CD14-positive monocyte (primary cell): ENCODE results near the gene SGMS1. TPM values are rescaled to one million over a fixed set of nuclear protein-coding genes. Genes with fewer than 3 reads are reported as not detected.

ENCODE experiments used
- DNase-seq, 3 donors: peaks; one replicate each; pipeline ENCODE4 v3.0.0-alpha.2; 2011 to 2022
- H2AFZ ChIP-seq: 2 replicates; pipeline ENCODE4 v1.6.0; 2012; ENCODE audit warnings: mild to moderate bottlenecking, low read depth, low read length, inconsistent platforms; ENCODE audit not compliant: insufficient read depth, poor library complexity, severe bottlenecking
- H3K27ac ChIP-seq, 2 donors: 1 replicate in 1 of 2; 2 replicates in 1 of 2; pipeline ENCODE4 v1.5.1; 2012 to 2013; ENCODE audit warnings: low read length in 2 of 2, control low read depth in 1 of 2, inconsistent platforms in 1 of 2, low read depth in 1 of 2, mild to moderate bottlenecking in 1 of 2
- H3K27me3 ChIP-seq, 2 donors: one replicate each; pipeline versions ENCODE4 v1.6.0 to v1.6.1; 2011 to 2013; ENCODE audit warnings: low read length in 2 of 2; ENCODE audit not compliant: control insufficient read depth in 2 of 2, insufficient read depth in 2 of 2
- H3K36me3 ChIP-seq, 2 donors: replicated peaks in 1 of 2; 1 replicate in 1 of 2; 2 replicates in 1 of 2; pipeline versions ENCODE4 v1.5.1 to v1.6.1; 2012 to 2013; ENCODE audit warnings: low read length in 2 of 2, control low read depth in 1 of 2, inconsistent platforms in 1 of 2, mild to moderate bottlenecking in 1 of 2; ENCODE audit not compliant: insufficient read depth in 2 of 2, control insufficient read depth in 1 of 2
- H3K4me1 ChIP-seq, 2 donors: 1 replicate in 1 of 2; 2 replicates in 1 of 2; pipeline versions ENCODE4 v1.5.1 to v1.6.1; 2012 to 2013; ENCODE audit warnings: low read length in 2 of 2, control low read depth in 1 of 2, inconsistent platforms in 1 of 2, mild to moderate bottlenecking in 1 of 2, moderate library complexity in 1 of 2; ENCODE audit not compliant: insufficient read depth in 2 of 2, control insufficient read depth in 1 of 2
- H3K4me2 ChIP-seq: replicated peaks from 2 replicates; pipeline ENCODE3; 2012; ENCODE audit warnings: low read length, moderate library complexity, mild to moderate bottlenecking; ENCODE audit not compliant: poor library complexity, severe bottlenecking; ENCODE audit errors: extremely low read depth
- H3K4me3 ChIP-seq, 3 experiments: fragments of 200-600 bp in 1 of 3; sonication (generic) in 1 of 3; replicated peaks in 1 of 3; 1 replicate in 2 of 3; 2 replicates in 1 of 3; pipeline ENCODE4 v1.5.1; 2011 to 2013; ENCODE audit warnings: low read length in 3 of 3, mild to moderate bottlenecking in 3 of 3, control low read depth in 2 of 3, low read depth in 2 of 3, inconsistent platforms in 1 of 3, moderate library complexity in 1 of 3
- H3K79me2 ChIP-seq: 2 replicates; pipeline ENCODE4 v1.6.0; 2012; ENCODE audit warnings: mild to moderate bottlenecking, control low read depth, inconsistent platforms, low read length, moderate library complexity; ENCODE audit not compliant: insufficient read depth
- H3K9ac ChIP-seq: 2 replicates; pipeline ENCODE4 v1.6.0; 2017; ENCODE audit warnings: low read length, mild to moderate bottlenecking; ENCODE audit not compliant: insufficient read depth, poor library complexity, severe bottlenecking
- H3K9me3 ChIP-seq, 2 donors: replicated peaks in 1 of 2; 1 replicate in 1 of 2; 2 replicates in 1 of 2; pipeline versions ENCODE4 v1.5.1 to v1.6.1; 2012 to 2013; ENCODE audit warnings: low read length in 2 of 2, control low read depth in 1 of 2; ENCODE audit not compliant: control insufficient read depth in 1 of 2, insufficient read depth in 1 of 2
- H4K20me1 ChIP-seq: 2 replicates; pipeline ENCODE4 v1.6.0; 2012; ENCODE audit warnings: mild to moderate bottlenecking, low read length, control low read depth, moderate library complexity; ENCODE audit not compliant: insufficient read depth
- H3K27ac Mint-ChIP-seq, 7 donors: one replicate each; pipeline ENCODE4 v1.8.0; 2020; ENCODE audit warnings: mild to moderate bottlenecking in 7 of 7, mixed read lengths in 7 of 7, moderate library complexity in 6 of 7, inconsistent platforms in 2 of 7
- H3K27me3 Mint-ChIP-seq, 3 donors: one replicate each; pipeline ENCODE4 v1.8.0; 2021 to 2022; ENCODE audit warnings: low read depth in 3 of 3, mild to moderate bottlenecking in 3 of 3, mixed read lengths in 3 of 3, moderate library complexity in 3 of 3, inconsistent platforms in 1 of 3
- H3K36me3 Mint-ChIP-seq, 2 donors: one replicate each; pipeline ENCODE4 v1.8.0; 2020; ENCODE audit warnings: mixed read lengths in 2 of 2, inconsistent platforms in 1 of 2, mild to moderate bottlenecking in 1 of 2
- H3K4me1 Mint-ChIP-seq: one replicate; pipeline ENCODE4 v1.8.0; 2020; ENCODE audit warnings: mild to moderate bottlenecking, mixed read lengths
- H3K4me3 Mint-ChIP-seq, 2 donors: one replicate each; pipeline ENCODE4 v1.8.0; 2020; ENCODE audit warnings: mild to moderate bottlenecking in 2 of 2, mixed read lengths in 2 of 2, moderate library complexity in 1 of 2
- H3K9me3 Mint-ChIP-seq, 7 donors: one replicate each; pipeline ENCODE4 v1.8.0; 2020 to 2022; ENCODE audit warnings: mixed read lengths in 7 of 7, mild to moderate bottlenecking in 6 of 7, moderate library complexity in 6 of 7, inconsistent platforms in 2 of 7
- CTCF ChIP-seq: fragments of 200-600 bp; IDR thresholded peaks from one replicate; pipeline ENCODE4 v1.8.0; 2022; ENCODE audit warnings: antibody characterized with exemption, mild to moderate bottlenecking
- WGBS: methylation state at CpG from one replicate; pipeline ENCODE4 v1.1.5; 2013; ENCODE audit warnings: missing lambda C conversion rate; ENCODE audit not compliant: insufficient coverage; 5-methylcytosine and 5-hydroxymethylcytosine counted together
- intact Hi-C, 2 donors: fragments of 100-400 bp; cut with micrococcal nuclease; formaldehyde crosslinking; loops; one replicate each; pipeline versions ENCODE4 v1.15.0 to v1.15.1; 2023
- polyA plus RNA-seq, 3 donors: library from polyadenylated mRNA; depleted of rRNA in 1 of 3; unstranded in 2 of 3; stranded (reverse) in 1 of 3; fragments of 300-500 nt in 2 of 3; fragments of >200 nt in 1 of 3; fragmentation: Illumina TruSeq in 2 of 3; gene quantifications; 1 replicate in 2 of 3; 2 replicates in 1 of 3; pipeline ENCODE4 v1.2.3, GENCODE V29; 2012 to 2021

SGMS1 gene
- polyA plus RNA-seq, 3 donors = 19.5 to 20.6 (median 20.4) TPM

- Mint-ChIP-seq H3K36me3 (peaks cover 40 to 48% of the 10 kb centered on the region in 2 donors), H3K4me3 (no peak overlapping the region), H3K9me3 (peaks cover 7 to 20% (median 10%) of the 10 kb centered on the region in 7 donors), H3K27me3 (no peaks in the 10 kb centered on the region), H3K4me1 (peaks cover 17% of the 10 kb centered on the region), H3K27ac (no peak overlapping the region)
- no peak overlapping the region for H3K27ac ChIP-seq
- no peak overlapping the region for H2AFZ ChIP-seq
- no peaks in the 10 kb centered on the region for H3K27me3 ChIP-seq
- H3K4me2 ChIP-seq = no peak overlapping the region
- H3K9me3 ChIP-seq = peaks cover 11 to 13% of the 10 kb centered on the region in 2 donors
- H3K79me2 ChIP-seq = peaks cover 52% of the 10 kb centered on the region
- DNase-seq = no peak
- H4K20me1 ChIP-seq = peaks cover 85% of the 10 kb centered on the region
- intact Hi-C loops = no loop called here
- no peak overlapping the region for H3K9ac ChIP-seq
- H3K4me1 ChIP-seq = no peaks in the 10 kb centered on the region
- WGBS = no CpG with 5 or more reads among the region's 3 CpGs
- peaks cover 25 to 38% of the 10 kb centered on the region in 2 donors for H3K36me3 ChIP-seq
- H3K4me3 ChIP-seq = no peak overlapping the region
- no peak for TF ChIP-seq CTCF
These were observed 278.2 kb downstream of the SGMS1 start for GRCh38 chr10:50345545-50345944.

GRCh38 chr10:50343702-50344331 is 279.9 kb downstream of the SGMS1 start:
- no peak overlapping the region for H3K9ac ChIP-seq
- H2AFZ ChIP-seq = no peak overlapping the region
- 97% methylated on average over 10 of the region's 12 CpGs for WGBS
- TF ChIP-seq CTCF = no peak
- H3K79me2 ChIP-seq = peaks cover 38% of the 10 kb centered on the region
- DNase-seq = no peak
- no peaks in the 10 kb centered on the region for H3K4me1 ChIP-seq
- peaks cover 87% of the 10 kb centered on the region for H4K20me1 ChIP-seq
- peaks cover 0 to 1% of the 10 kb centered on the region in 2 donors for H3K9me3 ChIP-seq
- H3K4me2 ChIP-seq = no peak overlapping the region
- H3K4me3 ChIP-seq = no peak overlapping the region
- Mint-ChIP-seq H3K36me3 (peaks cover 47 to 54% of the 10 kb centered on the region in 2 donors), H3K27me3 (no peaks in the 10 kb centered on the region), H3K4me3 (no peak overlapping the region), H3K9me3 (peaks cover 0 to 5% (median 0%) of the 10 kb centered on the region in 7 donors), H3K4me1 (peaks cover 12% of the 10 kb centered on the region), H3K27ac (peak overlapping the region in 3 of 7 donors; percentile 7 to 59 (median 28))
- H3K36me3 ChIP-seq = peaks cover 28 to 47% of the 10 kb centered on the region in 2 donors
- H3K27me3 ChIP-seq = no peaks in the 10 kb centered on the region
- H3K27ac ChIP-seq = no peak overlapping the region
- intact Hi-C loops = no loop called here
